C4-2B (cell line): ENCODE results near the gene OPA3.
"Not testable (repeated sequence)": the region's sequence is repeated elsewhere in the genome, so short reads cannot be mapped to it uniquely, and the experiment has no call there.

ENCODE experiments used
- H3K27ac ChIP-seq: fragments of 450-650 bp; 2 replicates; pipeline ENCODE4 v1.5.1; 2017
- CTCF ChIP-seq: fragments of 450-650 bp; conservative IDR thresholded peaks from 2 replicates; pipeline ENCODE4 v1.5.1; 2017; ENCODE audit warnings: mild to moderate bottlenecking
- ZFX ChIP-seq: fragments of 450-650 bp; IDR thresholded peaks from 2 replicates; pipeline ENCODE4 v1.6.1; 2017

OPA3 gene

GRCh38 chr19:45584332-45585157 is at the start of gene OPA3:
Gene OPA3 (minus strand): TSS chr19:45584802. CDS start chr19:45584764, 38 bp downstream.
- no peak for TF ChIP-seq ZFX
- no peak for TF ChIP-seq CTCF
- H3K27ac ChIP-seq = peak within 1 kb of the TSS; percentile 85

- peak overlapping the region; percentile 10; the same call in 1 of the 2 replicates for H3K27ac ChIP-seq
These were observed 48.0 kb upstream of the OPA3 start for GRCh38 chr19:45632468-45633196.

DNA sequence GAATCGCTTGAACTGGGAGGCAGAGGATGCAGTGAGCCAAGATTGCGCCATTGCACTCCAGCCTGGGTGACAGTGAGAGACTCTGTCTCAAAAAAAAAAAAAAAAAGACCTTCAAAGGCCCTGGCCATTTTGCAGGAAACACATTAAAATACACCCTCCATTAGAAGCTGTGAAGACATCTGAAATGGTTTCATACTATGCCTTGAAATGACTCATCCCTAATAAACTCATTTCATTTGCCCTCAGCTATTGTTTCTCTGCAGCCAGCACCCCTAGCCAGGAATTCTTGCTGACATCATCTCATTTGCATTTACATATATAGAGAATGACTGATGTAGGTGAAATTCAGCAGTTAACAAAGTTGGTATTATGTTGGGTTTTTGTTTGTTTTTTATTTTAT is 45.9 kb upstream of the OPA3 start:
- no peak for TF ChIP-seq ZFX
- no peak for TF ChIP-seq CTCF
- no peak overlapping the region for H3K27ac ChIP-seq

More at GRCh38 chr19:45632468-45633196, 48.0 kb upstream of the OPA3 start:
- TF ChIP-seq ZFX = no peak
- no peak for TF ChIP-seq CTCF

GRCh38 chr19:45629704-45630103 is 45.1 kb upstream of the OPA3 start:
- H3K27ac ChIP-seq = no peak overlapping the region
- no peak for TF ChIP-seq CTCF
- TF ChIP-seq ZFX = no peak

GRCh38 chr19:45628219-45628618 is 43.6 kb upstream of the OPA3 start:
- H3K27ac ChIP-seq = not testable (repeated sequence)

DNA sequence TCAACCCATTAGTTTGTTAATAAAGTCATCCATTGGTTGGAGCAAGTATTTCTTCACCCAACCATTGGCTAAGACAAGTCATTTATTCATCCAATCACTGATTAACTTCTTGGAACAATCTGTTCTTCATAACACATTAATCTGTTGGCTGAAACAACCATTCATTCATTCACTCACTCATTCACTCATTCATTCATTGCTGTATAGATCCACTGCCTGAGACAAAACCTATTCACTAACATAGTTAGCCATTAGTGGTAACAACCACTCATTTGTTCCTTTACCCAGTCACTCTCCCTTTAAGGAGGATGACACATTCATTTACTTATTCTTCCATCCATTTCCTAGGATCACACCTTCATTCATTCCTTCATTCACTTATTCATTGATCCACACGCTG is 39.4 kb upstream of the OPA3 start:
- TF ChIP-seq ZFX (no peak), CTCF (no peak)
- H3K27ac ChIP-seq = no peak overlapping the region

DNA sequence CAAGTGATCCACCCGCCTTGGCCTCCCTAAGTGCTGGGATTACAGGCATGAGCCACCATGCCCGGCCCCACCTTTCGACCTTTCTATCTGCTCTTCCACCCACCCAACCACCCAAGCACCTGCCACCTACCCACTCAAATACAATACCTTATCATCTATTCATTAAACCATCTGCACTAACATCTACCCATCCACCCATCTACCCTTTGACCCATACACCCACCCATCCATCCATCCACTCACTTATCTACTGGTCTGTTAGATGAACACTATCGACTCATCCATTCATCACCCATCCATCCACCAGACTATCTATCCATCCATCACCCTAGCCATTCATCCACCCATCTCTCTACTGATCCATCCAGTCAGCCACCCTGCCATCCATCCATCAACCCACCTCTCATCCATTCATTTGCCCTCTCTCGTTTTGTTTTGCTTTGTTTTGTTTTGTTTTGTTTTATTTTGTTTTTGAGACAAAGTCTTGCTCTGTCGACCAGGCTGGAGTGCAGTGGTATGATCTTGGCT is 37.4 kb upstream of the OPA3 start:
- H3K27ac ChIP-seq = no peak overlapping the region
- TF ChIP-seq CTCF (no peak), ZFX (no peak)
